HepG2 (cell line): ENCODE data around the gene NTN4. TPM values are rescaled to one million over a fixed set of nuclear protein-coding genes. Genes with fewer than 3 reads are reported as not detected.

Experiments used
- KMT2A ChIP-seq: sonication (generic); formaldehyde crosslinking; IDR thresholded peaks from 2 replicates; pipeline ENCODE4 v1.4.0; 2020; ENCODE audit warnings: missing genetic modification reagents
- MYPOP ChIP-seq: sonication (generic); formaldehyde crosslinking; IDR thresholded peaks from 2 replicates; pipeline ENCODE4 v1.8.1; 2023; ENCODE audit warnings: mild to moderate bottlenecking, moderate library complexity, missing genetic modification reagents
- NONO ChIP-seq, 2 experiments: fragments of 450-650 bp in 1 of 2; sonication (generic) in 1 of 2; formaldehyde crosslinking in 1 of 2; IDR thresholded peaks in 1 of 2; conservative IDR thresholded peaks in 1 of 2; 2 replicates each; pipeline versions ENCODE4 v1.6.1 to v1.8.0; 2017 to 2022; ENCODE audit warnings: mild to moderate bottlenecking in 1 of 2, missing genetic modification reagents in 1 of 2, moderate library complexity in 1 of 2
- PHF8 ChIP-seq: sonication (generic); formaldehyde crosslinking; IDR thresholded peaks from 2 replicates; pipeline ENCODE4 v1.5.0; 2020; ENCODE audit warnings: missing genetic modification reagents
- RORA ChIP-seq: sonication (generic); formaldehyde crosslinking; IDR thresholded peaks from 2 replicates; pipeline ENCODE4 v1.5.0; 2020; ENCODE audit warnings: mild to moderate bottlenecking, missing genetic modification reagents, moderate library complexity
- SIX4 ChIP-seq: sonication (generic); formaldehyde crosslinking; IDR thresholded peaks from 2 replicates; pipeline ENCODE4 v1.4.0; 2020; ENCODE audit warnings: missing genetic modification reagents
- SRSF1 ChIP-seq: fragments of 200-400 bp; formaldehyde crosslinking; optimal IDR thresholded peaks from 2 replicates; pipeline ENCODE3; 2017; ENCODE audit warnings: mild to moderate bottlenecking, low read depth, low read length, moderate library complexity
- TAF1 ChIP-seq: sonication (generic); formaldehyde crosslinking; IDR thresholded peaks from 2 replicates; pipeline ENCODE4 v1.4.0; 2020; ENCODE audit warnings: missing genetic modification reagents
- TGIF2 ChIP-seq: IDR thresholded peaks from 2 replicates; pipeline ENCODE4 v1.6.1; 2016; ENCODE audit warnings: control low read depth, missing compliant biosample characterization
- TOPORS ChIP-seq: sonication (generic); formaldehyde crosslinking; IDR thresholded peaks from 2 replicates; pipeline ENCODE4 v1.8.0; 2023; ENCODE audit warnings: mild to moderate bottlenecking, missing genetic modification reagents
- YEATS4 ChIP-seq: sonication (generic); formaldehyde crosslinking; IDR thresholded peaks from 2 replicates; pipeline ENCODE4 v1.4.0; 2020; ENCODE audit warnings: missing genetic modification reagents, borderline replicate concordance
- ZFX ChIP-seq: sonication (generic); formaldehyde crosslinking; IDR thresholded peaks from 2 replicates; pipeline ENCODE4 v1.4.0; 2020; ENCODE audit warnings: mild to moderate bottlenecking, low read depth, missing genetic modification reagents, moderate library complexity
- ZMAT3 ChIP-seq: sonication (generic); formaldehyde crosslinking; conservative IDR thresholded peaks from 2 replicates; pipeline ENCODE4 v1.7.0; 2021; ENCODE audit warnings: missing genetic modification reagents
- ZNF235 ChIP-seq: sonication (generic); formaldehyde crosslinking; IDR thresholded peaks from 2 replicates; pipeline ENCODE4 v1.8.1; 2023; ENCODE audit warnings: mild to moderate bottlenecking, missing genetic modification reagents, borderline replicate concordance
- ZNF333 ChIP-seq: sonication (generic); formaldehyde crosslinking; IDR thresholded peaks from 2 replicates; pipeline ENCODE4 v1.4.0; 2020; ENCODE audit warnings: mild to moderate bottlenecking, missing genetic modification reagents, borderline replicate concordance
- ZNF414 ChIP-seq: sonication (generic); formaldehyde crosslinking; IDR thresholded peaks from 2 replicates; pipeline ENCODE4 v1.5.0; 2020; ENCODE audit warnings: missing genetic modification reagents
- ZNF691 ChIP-seq: sonication (generic); formaldehyde crosslinking; IDR thresholded peaks from 2 replicates; pipeline ENCODE4 v1.4.0; 2020; ENCODE audit warnings: missing genetic modification reagents, low read depth, mild to moderate bottlenecking, borderline replicate concordance
- ZNF772 ChIP-seq: sonication (generic); formaldehyde crosslinking; IDR thresholded peaks from 2 replicates; pipeline ENCODE4 v1.5.0; 2020; ENCODE audit warnings: mild to moderate bottlenecking, missing genetic modification reagents
- polyA plus RNA-seq, 8 experiments: library from polyadenylated mRNA; depleted of rRNA in 3 of 8; stranded (reverse) in 7 of 8; unstranded in 1 of 8; fragments of >200 nt; fragmentation: Illumina TruSeq in 4 of 8; extraction: Trizol in 4 of 8; gene quantifications; 2 replicates each; pipeline versions ENCODE4 v1.2.1 to v1.2.3, GENCODE V29; 2011 to 2016; ENCODE audit warnings: low read depth in 4 of 8, missing spikeins in 1 of 8, mixed read lengths in 1 of 8; ENCODE audit not compliant: insufficient read depth in 1 of 8
- total RNA-seq, 5 experiments: library from RNA; depleted of rRNA; stranded (reverse); fragments of >200 nt; fragmentation: Illumina TruSeq; extraction: Trizol; gene quantifications; 2 replicates each; pipeline ENCODE4 v1.2.3, GENCODE V29; 2016; ENCODE audit warnings: low read depth in 1 of 5
- TF ChIP-seq, protein P1 (sequence below): sonication (generic); formaldehyde crosslinking; IDR thresholded peaks from 2 replicates; pipeline ENCODE4 v1.5.0; 2020; ENCODE audit warnings: missing genetic modification reagents, mild to moderate bottlenecking, borderline replicate concordance
- TF ChIP-seq, protein P2 (sequence below): sonication (generic); formaldehyde crosslinking; IDR thresholded peaks from 2 replicates; pipeline ENCODE4 v1.5.0; 2020; ENCODE audit warnings: mild to moderate bottlenecking, missing genetic modification reagents, borderline replicate concordance

The NTN4 gene
- total and polyA plus RNA-seq, 2 of the 13 experiments (the other 11 are each of a cell fraction or from before 2014, with no cell fraction given), result 7.8 to 11.5 TPM

GRCh38 chr12:95790033-95790916 lies at the start of gene NTN4 (continued):
- TF ChIP-seq TAF1 (CRISPR knock-in tag) (peak; percentile 40; the same call in 1 of the 2 replicates), ZNF333 (CRISPR knock-in tag) (no peak), RORA (no peak), TOPORS (CRISPR knock-in tag) (peak; percentile 44; the same call in 1 of the 2 replicates), MYPOP (CRISPR knock-in tag) (0 out of 2 replicates have a peak, but pooled peaks have one; percentile 39), KMT2A (CRISPR knock-in tag) (peak; percentile 25; the same call in 1 of the 2 replicates), ZNF414 (CRISPR knock-in tag) (0 out of 2 replicates have a peak, but pooled peaks have one; percentile 8), ZNF691 (CRISPR knock-in tag) (no peak), NONO (IDR thresholded peaks at IDR 0.05) (no peak), NONO (CRISPR knock-in tag; conservative IDR thresholded peaks at IDR 0.05) (0 out of 2 replicates have a peak, but pooled peaks have one; percentile 27), ZMAT3 (peak; percentile 54; the same call in 1 of the 2 replicates), PHF8 (CRISPR knock-in tag) (peak; percentile 43; the same call in 1 of the 2 replicates), ZFX (CRISPR knock-in tag) (peak; percentile 29), YEATS4 (0 out of 2 replicates have a peak, but pooled peaks have one; percentile 28), TGIF2 (CRISPR knock-in tag) (0 out of 2 replicates have a peak, but pooled peaks have one; percentile 15), ZNF772 (CRISPR knock-in tag) (0 out of 2 replicates have a peak, but pooled peaks have one; percentile 20), SRSF1 (peak; percentile 31), SIX4 (CRISPR knock-in tag) (no peak), ZNF235 (CRISPR knock-in tag) (0 out of 2 replicates have a peak, but pooled peaks have one; percentile 26)
- TF ChIP-seq, protein P1, sequence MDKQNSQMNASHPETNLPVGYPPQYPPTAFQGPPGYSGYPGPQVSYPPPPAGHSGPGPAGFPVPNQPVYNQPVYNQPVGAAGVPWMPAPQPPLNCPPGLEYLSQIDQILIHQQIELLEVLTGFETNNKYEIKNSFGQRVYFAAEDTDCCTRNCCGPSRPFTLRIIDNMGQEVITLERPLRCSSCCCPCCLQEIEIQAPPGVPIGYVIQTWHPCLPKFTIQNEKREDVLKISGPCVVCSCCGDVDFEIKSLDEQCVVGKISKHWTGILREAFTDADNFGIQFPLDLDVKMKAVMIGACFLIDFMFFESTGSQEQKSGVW (CRISPR knock-in tag), result no peak
- TF ChIP-seq, protein P2, sequence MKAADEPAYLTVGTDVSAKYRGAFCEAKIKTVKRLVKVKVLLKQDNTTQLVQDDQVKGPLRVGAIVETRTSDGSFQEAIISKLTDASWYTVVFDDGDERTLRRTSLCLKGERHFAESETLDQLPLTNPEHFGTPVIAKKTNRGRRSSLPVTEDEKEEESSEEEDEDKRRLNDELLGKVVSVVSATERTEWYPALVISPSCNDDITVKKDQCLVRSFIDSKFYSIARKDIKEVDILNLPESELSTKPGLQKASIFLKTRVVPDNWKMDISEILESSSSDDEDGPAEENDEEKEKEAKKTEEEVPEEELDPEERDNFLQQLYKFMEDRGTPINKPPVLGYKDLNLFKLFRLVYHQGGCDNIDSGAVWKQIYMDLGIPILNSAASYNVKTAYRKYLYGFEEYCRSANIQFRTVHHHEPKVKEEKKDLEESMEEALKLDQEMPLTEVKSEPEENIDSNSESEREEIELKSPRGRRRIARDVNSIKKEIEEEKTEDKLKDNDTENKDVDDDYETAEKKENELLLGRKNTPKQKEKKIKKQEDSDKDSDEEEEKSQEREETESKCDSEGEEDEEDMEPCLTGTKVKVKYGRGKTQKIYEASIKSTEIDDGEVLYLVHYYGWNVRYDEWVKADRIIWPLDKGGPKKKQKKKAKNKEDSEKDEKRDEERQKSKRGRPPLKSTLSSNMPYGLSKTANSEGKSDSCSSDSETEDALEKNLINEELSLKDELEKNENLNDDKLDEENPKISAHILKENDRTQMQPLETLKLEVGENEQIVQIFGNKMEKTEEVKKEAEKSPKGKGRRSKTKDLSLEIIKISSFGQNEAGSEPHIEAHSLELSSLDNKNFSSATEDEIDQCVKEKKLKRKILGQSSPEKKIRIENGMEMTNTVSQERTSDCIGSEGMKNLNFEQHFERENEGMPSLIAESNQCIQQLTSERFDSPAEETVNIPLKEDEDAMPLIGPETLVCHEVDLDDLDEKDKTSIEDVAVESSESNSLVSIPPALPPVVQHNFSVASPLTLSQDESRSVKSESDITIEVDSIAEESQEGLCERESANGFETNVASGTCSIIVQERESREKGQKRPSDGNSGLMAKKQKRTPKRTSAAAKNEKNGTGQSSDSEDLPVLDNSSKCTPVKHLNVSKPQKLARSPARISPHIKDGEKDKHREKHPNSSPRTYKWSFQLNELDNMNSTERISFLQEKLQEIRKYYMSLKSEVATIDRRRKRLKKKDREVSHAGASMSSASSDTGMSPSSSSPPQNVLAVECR (CRISPR knock-in tag), result peak; percentile 64; the same call in 1 of the 2 replicates
